ENCODE results near the gene ARHGAP24. TPM values are rescaled to one million over a fixed set of nuclear protein-coding genes. Genes with fewer than 3 reads are reported as not detected.

The ARHGAP24 gene
- total RNA-seq, 1 donor from 2014 or later: 10.9 TPM

DNA sequence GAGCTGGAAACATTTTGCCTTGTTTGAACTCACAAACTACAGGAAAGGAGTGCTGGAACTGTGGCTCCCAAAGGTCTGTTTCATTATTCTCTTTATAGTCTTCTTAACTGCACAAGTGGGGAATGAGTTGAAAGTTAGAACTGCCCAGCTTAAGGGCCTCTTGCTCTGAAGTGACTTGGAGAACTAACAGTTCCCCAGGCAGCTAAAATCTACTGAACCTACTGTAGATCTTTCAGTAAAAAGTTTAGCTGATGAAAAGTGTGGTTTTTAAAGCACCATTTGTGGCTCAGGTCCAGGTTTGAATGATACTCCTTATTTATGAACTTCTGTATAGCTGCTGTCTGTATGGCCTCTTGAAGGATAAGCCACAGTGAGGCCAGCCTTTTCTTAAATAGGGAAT lies 531.1 kb downstream of the ARHGAP24 start:
- no peaks in the 10 kb centered on the region for H3K4me1 Mint-ChIP-seq (ENCODE audit: unreplicated experiment)
- no peaks in the 10 kb centered on the region for H3K36me3 Mint-ChIP-seq
- no peak for DNase-seq (ENCODE audit: extremely low spot score, unreplicated experiment)
- H3K27me3 Mint-ChIP-seq: no peaks in the 10 kb centered on the region
- H3K4me3 Mint-ChIP-seq: no peak overlapping the region
- TF ChIP-seq, protein P1, sequence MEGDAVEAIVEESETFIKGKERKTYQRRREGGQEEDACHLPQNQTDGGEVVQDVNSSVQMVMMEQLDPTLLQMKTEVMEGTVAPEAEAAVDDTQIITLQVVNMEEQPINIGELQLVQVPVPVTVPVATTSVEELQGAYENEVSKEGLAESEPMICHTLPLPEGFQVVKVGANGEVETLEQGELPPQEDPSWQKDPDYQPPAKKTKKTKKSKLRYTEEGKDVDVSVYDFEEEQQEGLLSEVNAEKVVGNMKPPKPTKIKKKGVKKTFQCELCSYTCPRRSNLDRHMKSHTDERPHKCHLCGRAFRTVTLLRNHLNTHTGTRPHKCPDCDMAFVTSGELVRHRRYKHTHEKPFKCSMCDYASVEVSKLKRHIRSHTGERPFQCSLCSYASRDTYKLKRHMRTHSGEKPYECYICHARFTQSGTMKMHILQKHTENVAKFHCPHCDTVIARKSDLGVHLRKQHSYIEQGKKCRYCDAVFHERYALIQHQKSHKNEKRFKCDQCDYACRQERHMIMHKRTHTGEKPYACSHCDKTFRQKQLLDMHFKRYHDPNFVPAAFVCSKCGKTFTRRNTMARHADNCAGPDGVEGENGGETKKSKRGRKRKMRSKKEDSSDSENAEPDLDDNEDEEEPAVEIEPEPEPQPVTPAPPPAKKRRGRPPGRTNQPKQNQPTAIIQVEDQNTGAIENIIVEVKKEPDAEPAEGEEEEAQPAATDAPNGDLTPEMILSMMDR (conservative IDR thresholded peaks at IDR 0.05): no peak
- no peak overlapping the region for H3K27ac Mint-ChIP-seq
- H3K9me3 Mint-ChIP-seq: no peaks in the 10 kb centered on the region

DNA sequence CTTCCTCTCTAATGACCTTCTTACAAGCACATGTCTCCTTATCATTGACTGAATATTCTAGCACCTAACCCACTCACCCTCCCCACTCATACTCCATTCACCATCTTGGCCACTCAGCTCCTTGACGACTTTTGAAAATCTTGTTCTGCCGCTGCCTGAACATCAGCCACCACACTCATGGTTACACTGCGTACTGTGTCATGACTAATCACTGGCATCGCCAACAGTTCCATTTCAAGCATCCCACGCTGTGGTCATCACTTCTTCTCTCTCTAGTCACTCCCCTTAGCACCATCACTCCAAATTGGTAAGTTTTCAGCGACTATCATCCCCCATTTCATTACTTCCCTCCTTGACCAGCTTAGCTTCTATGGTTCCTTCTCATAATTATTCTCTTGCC lies 532.1 kb downstream of the ARHGAP24 start:
- no peak for DNase-seq (ENCODE audit: extremely low spot score, unreplicated experiment)
- Mint-ChIP-seq H3K36me3 (no peaks in the 10 kb centered on the region), H3K4me3 (no peak overlapping the region), H3K27me3 (no peaks in the 10 kb centered on the region), H3K27ac (no peak overlapping the region), H3K9me3 (no peaks in the 10 kb centered on the region), H3K4me1 (ENCODE audit: unreplicated experiment) (no peaks in the 10 kb centered on the region)
- TF ChIP-seq, protein P1 (conservative IDR thresholded peaks at IDR 0.05): no peak

DNA sequence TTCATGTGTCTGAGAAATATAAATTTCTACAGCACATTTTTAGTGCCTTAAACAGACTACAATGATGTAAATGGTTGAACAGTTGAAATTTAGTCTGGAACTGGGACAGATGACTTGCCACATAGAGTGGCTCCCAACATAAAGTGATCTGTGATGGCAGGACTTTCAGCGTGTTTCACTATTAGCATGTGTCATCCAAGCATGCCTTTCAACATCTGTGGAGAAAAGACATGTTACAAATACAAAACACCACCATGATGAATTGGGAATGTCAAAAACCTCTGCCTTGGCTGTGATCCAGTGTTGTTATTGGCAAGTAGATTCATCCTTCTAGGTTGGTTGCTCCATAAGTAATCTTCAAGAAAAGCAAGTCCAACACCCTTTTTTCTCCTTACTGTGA lies 536.2 kb downstream of the ARHGAP24 start:
- Mint-ChIP-seq H3K9me3 (no peaks in the 10 kb centered on the region), H3K27ac (no peak overlapping the region), H3K36me3 (no peaks in the 10 kb centered on the region), H3K4me1 (ENCODE audit: unreplicated experiment) (peaks cover 11% of the 10 kb centered on the region), H3K27me3 (no peaks in the 10 kb centered on the region), H3K4me3 (no peak overlapping the region)
- no peak for DNase-seq (ENCODE audit: extremely low spot score, unreplicated experiment)
- TF ChIP-seq, protein P1 (conservative IDR thresholded peaks at IDR 0.05): no peak

DNA sequence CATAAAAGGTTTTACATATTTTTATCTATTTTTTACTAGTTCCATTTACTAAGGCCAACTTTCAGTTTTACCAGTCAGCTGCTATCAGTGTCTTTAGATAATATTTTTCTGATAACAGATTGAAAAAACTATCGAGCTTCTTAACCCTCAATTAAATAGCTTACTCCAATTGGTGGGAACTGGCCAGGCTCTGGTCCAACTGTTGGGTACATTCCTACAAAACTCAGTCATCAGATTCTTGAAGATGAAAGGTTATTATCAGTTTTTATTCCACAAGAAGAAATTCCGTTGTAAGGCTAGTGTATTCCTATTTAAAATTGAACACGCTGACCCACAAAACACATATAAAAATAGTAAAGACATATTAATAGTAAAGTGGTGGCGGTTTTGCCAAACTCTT lies 538.7 kb downstream of the ARHGAP24 start:
- H3K9me3 Mint-ChIP-seq: no peaks in the 10 kb centered on the region
- no peak for DNase-seq (ENCODE audit: extremely low spot score, unreplicated experiment)
- no peak overlapping the region for H3K27ac Mint-ChIP-seq
- peaks cover 15% of the 10 kb centered on the region for H3K4me1 Mint-ChIP-seq (ENCODE audit: unreplicated experiment)
- TF ChIP-seq, protein P1 (conservative IDR thresholded peaks at IDR 0.05): no peak
- no peak overlapping the region for H3K4me3 Mint-ChIP-seq
- H3K27me3 Mint-ChIP-seq: no peaks in the 10 kb centered on the region
- H3K36me3 Mint-ChIP-seq: no peaks in the 10 kb centered on the region

DNA sequence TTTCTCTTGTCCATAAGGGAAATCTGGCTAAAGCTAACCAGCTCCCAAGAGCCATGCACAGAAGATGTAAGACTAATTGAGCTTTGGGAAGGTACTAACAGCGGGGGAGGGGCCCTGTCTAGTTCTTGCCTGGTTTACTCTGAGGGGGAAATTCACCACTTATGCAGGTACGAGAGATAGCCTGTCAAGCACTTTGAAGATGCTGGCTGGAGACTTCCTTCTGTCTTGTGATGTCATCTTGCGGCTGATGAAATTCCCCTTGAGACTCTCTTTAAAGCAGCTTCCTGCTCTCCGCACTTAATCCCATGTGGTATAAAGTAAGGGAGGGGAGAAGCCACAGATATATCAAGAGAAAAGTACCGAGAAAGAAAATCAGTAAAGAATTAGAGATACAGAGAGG lies 539.6 kb downstream of the ARHGAP24 start:
- no peak for DNase-seq (ENCODE audit: extremely low spot score, unreplicated experiment)
- Mint-ChIP-seq H3K4me1 (ENCODE audit: unreplicated experiment) (peaks cover 15% of the 10 kb centered on the region), H3K36me3 (no peaks in the 10 kb centered on the region)

More for the DNA sequence above, 539.6 kb downstream of the ARHGAP24 start:
- no peak overlapping the region for H3K27ac Mint-ChIP-seq
- H3K27me3 Mint-ChIP-seq: no peaks in the 10 kb centered on the region
- H3K4me3 Mint-ChIP-seq: no peak overlapping the region
- TF ChIP-seq, protein P1 (conservative IDR thresholded peaks at IDR 0.05): no peak
- H3K9me3 Mint-ChIP-seq: no peaks in the 10 kb centered on the region

Data from type B pancreatic cell (in vitro differentiated cells).